HG02798 (cell line): ENCODE data around the gene STAMBPL1.
A peak's percentile ranks its signal among the peaks of the same experiment; 100 is the strongest.
"Not testable (repeated sequence)": the region's sequence is repeated elsewhere in the genome, so short reads cannot be mapped to it uniquely, and the experiment has no call there.

ENCODE experiments used
- ATAC-seq: cut with Tn5 transposase; IDR thresholded peaks from one replicate; pipeline ENCODE4 v1.9.1; 2021; ENCODE audit warnings: mild to moderate bottlenecking; ENCODE audit not compliant: unreplicated experiment, poor library complexity

Gene STAMBPL1

DNA sequence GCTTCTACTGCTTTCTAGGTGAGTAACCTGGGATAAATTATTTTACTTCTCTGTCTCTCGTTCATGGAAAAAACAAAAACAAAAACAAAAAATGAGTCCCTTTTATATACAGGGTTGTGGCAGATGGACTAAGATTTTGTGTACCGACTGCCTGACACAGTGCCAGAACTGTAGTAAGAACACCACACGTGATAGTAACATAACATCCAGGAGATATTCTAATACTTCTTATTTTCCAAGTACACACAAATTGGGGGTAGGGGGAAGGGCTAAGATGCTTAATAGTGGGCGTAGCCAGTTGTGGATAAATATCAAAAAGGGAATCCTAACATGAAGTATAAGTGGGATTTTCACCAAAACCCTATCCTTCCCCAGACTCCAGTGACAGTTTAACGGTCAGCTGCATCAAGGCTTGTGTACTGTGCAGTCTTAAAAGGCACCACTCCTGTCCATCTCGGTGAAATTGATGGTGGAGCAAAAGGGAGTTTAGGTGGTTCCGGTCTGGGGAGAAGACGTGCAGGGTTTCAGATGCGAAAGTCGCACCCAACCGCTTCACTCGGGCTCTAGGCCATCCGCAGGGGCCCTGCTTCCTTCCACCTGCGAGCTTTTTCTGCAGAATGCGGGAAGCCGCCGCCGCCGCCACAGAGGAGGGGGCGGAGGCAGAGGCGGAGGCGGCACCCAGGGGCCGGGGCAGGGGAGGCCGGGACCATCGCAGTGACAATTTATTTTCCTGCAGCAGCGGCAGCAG is at the start of gene STAMBPL1:
Gene STAMBPL1 (plus strand): TSS at position 712 of the 748 bp plus-strand sequence. CDS start 21,464 bp downstream, outside the sequence.
- peak; percentile 69 for ATAC-seq

DNA sequence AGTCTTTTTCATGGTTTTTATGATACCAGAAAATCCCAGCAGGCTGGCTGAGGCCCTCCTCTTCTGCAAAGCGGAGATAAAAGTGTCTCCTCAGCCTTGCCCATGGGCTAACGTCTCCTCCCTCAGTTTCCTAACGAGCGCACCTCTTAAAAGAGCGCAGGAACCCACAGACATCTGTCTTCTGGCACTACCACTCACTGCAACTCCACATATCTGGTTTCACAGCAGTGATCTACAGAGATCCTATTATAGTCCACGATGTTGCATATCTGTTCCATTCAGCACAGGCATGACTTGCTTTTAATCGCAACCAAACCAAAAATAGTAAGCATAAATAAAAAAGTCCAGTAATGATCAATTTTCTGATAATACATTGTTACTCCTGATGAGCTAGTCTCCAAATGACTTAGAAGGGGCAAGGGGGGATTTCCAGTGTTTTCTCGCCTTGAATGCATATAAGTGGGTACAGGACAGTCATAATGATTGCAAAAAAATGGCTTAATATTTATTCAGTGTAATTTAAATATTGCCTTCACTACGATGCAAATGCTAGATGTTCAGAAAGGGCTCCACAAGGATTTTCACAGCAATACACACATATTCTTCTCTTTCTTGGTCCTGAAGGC is 49.3 kb upstream of the STAMBPL1 start:
- no peak for ATAC-seq

- no peak for ATAC-seq
Observed at GRCh38 chr10:88831709-88832108, 48.3 kb upstream of the STAMBPL1 start.

DNA sequence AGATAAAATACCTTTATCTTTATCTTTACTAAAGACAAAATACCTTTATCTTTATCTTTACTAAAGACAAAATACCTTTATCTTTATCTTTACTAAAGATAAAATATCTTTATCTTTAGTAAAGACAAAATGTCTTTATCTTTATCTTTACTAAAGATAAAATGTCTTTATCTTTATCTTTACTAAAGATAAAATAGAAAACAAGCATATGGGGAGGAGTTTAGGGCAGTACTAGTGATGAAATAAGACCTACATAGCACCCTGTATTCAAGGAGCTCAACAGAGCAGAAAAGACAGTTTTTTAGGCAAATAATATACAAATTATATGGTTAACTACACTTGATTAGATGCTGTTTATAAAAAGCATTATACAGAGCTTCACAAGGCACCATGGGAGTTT is 47.7 kb upstream of the STAMBPL1 start:
- no peak for ATAC-seq

- ATAC-seq, result no peak
Observed at GRCh38 chr10:88833156-88833555, 46.9 kb upstream of the STAMBPL1 start.

DNA sequence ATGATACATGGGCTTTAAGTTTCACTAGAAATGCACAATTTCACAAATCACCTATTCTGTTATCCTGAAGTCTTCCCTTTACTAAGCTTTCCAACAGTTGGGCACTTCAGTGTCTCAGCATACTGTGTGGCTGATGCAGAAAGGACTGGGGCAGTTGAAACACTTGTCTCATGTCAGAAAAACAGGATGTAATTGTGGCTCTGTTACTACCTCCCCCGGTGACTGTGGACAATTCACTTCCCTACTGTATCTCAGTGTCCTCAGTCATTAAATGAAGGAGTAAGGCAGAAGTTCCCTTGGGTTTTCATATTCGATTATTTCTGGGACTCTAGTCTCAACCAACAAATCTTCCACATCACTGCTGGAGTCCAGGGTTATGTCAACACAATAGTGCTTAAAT is 46.3 kb upstream of the STAMBPL1 start:
- ATAC-seq, result no peak

GRCh38 chr10:88835096-88835909 is 44.7 kb upstream of the STAMBPL1 start:
- peak; percentile 86 for ATAC-seq

DNA sequence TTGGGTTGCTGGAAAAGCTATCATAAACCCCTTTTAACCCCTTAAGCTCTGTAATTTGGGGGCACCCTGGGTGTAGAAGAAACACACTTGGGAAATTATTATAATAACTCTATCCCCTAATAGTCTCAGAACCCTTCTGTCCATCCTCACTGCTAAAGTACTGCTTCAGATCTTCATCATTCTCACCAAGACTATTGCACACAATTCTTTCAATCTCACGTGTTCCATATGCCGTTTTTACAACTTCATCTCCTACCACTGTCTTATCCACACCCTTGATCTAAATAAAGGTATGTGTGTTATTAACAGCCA is 44.2 kb upstream of the STAMBPL1 start:
- peak; percentile 22 for ATAC-seq

- ATAC-seq, result not testable (repeated sequence)
Observed at GRCh38 chr10:88837632-88838031, 42.4 kb upstream of the STAMBPL1 start.

DNA sequence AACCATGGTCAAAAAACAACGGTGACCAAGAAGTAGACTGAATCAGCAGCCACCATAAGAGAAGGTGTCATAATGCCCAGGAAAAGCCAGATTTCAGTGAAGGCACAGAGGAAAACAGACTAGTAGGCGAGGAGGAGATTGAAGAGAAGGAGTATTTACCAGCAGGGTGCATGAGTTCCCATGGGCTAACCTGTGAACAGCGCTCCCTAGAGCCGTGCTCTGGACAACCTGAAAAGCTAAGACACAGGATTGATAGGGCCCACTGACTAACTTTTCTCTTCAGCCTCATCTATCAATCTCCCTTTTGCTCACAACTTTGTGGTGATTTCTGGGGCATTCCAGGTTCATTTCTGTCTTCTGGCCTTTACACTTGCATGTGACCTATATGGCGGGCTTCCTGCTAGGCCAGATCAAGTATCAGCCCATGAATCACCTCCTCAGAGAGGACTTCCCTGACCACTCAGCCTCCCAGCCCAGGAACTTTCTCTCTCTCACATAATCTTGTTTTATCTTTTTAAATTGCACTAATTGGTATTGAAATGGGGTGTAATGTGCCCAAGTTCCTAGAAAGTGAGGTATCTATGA is 41.2 kb upstream of the STAMBPL1 start:
- ATAC-seq, result no peak

- ATAC-seq, result no peak
Observed at GRCh38 chr10:88840104-88840503, 39.9 kb upstream of the STAMBPL1 start.

GRCh38 chr10:88840881-88841280 is 39.2 kb upstream of the STAMBPL1 start:
- no peak for ATAC-seq

DNA sequence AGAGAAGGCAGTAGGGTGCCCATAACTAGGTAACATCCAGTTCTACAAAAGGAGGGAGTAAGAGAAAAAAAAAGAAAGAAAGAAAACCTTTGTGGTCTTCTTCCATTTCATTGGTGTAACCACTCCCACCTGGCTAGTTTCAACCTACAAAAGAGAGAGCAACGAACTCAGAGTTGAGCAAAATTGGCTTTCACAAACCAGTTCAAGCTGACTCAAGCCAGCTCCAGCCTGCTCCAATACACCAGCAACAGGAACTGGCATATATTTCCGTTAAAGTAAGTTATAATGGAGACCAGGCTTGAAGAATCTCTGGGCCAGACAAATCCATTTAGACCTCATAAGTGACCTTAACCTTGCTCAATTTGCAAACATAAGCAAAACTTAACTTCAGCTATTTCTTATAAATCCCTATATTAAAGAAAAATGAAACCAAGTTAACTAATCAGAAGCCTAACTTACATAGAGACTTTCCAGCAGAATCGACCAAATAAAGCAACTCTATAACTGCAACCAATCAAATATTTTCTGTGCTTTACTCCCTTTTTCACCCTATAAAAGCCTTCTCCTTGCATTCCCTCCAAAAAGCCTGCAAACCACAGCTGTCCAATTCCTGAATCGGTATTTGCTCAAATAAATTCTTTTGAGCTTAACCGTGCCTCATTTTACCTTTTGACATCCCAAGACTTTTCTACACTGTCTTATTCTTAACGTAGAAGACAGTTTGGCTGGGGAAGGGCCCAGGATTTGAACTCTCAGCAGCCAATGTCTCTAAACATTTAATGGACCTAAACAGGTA is 38.5 kb upstream of the STAMBPL1 start:
- no peak for ATAC-seq

GRCh38 chr10:88843171-88843570 is 36.9 kb upstream of the STAMBPL1 start:
- ATAC-seq, result no peak

DNA sequence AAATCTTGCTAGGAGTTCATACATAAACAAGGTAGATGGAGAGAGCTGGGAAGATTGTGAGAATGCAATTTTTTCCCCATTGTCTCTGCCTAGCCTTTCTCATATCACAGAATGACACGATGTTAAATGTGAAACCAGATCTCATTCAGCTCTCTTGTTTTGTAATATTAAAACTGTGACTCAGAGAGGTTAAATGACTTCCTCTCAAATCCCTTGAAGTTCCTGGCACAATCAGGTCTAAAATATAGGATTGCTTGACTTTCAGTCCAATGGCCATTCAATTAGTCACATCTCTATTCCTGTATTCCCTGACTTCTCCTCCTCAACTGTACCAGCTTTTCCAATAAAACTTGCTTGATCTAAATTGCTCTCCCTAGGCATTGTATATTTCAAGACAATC is 31.5 kb upstream of the STAMBPL1 start:
- ATAC-seq, result no peak

DNA sequence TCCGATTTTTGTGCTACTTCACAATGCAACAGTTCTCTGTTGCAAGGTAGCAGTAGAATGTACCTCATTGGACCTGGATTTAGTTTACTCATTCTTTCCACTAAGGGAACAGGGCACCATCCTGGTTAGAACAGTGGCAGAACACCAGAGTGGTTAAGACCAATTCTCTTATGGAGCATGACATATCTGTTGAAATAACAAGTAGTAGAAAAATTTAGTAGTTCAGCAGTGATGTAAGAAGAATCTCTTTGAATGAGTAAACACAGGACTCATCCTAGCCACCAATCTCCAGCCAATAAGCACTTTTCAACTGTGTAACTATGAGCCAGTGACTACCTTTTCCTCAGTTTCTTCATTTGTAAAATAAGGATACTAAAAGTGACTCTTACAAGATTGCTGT is 30.8 kb upstream of the STAMBPL1 start:
- no peak for ATAC-seq

DNA sequence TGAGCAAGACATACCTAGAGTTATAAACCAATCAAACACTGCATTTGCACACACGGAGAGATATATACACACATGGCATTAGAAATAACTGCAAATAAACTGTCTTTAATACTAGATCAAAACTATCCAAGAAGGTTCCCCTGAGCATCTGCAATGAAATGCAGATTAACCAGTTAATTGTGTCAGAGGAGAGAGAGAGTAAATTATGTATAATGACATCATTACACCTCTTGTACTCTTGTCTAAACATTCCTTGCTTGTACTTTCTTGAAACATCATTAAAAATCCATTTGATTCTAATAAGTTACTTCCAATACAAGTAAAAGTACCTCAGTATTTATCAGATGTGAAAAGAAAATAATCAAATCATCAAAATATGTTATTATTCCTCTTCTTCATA is 29.3 kb upstream of the STAMBPL1 start:
- ATAC-seq, result no peak

GRCh38 chr10:88851706-88852105 is 28.3 kb upstream of the STAMBPL1 start, which contains the start of gene ANKRD22:
Gene ANKRD22, minus strand, starts transcription at chr10:88851844. Its CDS starts 237 bp downstream, at chr10:88851607.
- ATAC-seq, result no peak

- no peak for ATAC-seq
Observed at GRCh38 chr10:88852327-88852726, 27.7 kb upstream of the STAMBPL1 start.
